SH-SY5Y (cell line): ENCODE results near the gene AFF4.

Experiments
- GATA2 ChIP-seq: IDR thresholded peaks from 2 replicates; pipeline ENCODE4 v1.6.1; 2011; ENCODE audit warnings: mild to moderate bottlenecking, low read depth, low read length
- GATA3 ChIP-seq: IDR thresholded peaks from 2 replicates; pipeline ENCODE4 v1.6.1; 2011; ENCODE audit warnings: low read depth, mild to moderate bottlenecking, low read length, moderate library complexity

The AFF4 gene

DNA sequence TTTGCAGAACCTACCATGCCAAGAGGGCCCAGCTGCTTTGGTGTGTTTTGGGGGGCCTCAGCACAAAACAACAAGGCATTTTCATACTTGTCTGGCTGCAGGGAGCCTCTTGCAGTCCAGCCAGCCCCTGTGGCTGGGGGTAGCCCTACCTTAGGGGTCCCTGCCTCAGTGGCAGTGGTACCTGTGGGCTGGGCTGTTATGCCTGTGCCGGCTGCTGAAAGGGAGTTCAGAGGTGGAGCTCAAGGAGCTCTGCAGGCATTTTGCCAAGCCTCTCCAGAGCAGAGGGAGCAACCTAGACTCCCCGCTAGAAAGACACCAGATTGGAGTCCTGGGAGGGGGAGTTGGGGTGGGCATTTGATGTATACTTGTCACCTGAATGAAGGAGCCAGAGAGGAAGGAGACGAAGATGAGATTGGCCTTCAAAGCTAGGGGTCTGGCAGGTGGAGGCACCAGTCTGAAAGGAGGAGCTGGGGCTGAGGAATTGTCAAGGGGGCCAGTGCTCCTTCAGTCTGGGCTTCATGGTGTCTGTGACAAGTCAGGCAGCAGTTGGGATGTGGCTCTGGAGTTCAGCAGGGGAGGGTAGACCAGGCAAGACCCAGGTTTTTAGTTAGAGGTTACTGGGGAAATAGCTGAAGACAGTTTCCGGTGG is 134.5 kb downstream of the AFF4 start:
- no peak for TF ChIP-seq GATA2
- no peak for TF ChIP-seq GATA3

DNA sequence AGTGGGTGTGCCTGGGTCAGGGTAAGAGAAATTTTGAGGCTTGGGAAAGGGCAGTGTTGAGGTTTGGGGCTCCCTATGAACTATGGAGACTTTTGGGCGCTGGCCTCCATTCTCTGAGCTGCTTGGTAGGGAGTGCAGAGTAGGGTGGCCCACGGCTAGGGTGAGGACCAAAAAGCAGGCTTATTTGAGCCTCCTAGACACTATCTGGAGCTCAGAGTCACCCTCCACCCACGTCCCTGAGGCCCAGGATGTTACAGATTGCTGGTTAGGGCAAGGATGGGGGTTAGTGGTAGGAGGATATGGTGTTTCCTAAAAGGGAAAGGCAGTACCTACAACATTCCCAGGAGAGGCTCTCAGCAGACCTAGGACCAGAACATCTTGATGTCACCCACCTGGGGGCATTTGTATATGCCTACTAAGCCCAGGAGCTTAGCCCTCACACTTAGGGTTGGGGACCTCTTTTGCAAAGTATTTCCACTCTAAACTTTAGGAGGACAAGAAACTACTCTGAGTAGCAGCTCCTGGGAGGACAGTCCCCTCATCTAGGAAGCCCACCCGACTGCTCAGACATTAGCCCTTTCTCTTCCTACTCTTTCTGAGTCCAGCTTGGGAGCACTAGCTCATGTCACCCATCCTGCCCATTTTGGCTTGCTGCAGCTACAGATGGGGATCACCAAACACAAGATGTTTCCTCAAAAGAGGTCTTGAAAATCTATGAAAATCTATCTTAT is 135.3 kb downstream of the AFF4 start:
- no peak for TF ChIP-seq GATA3
- TF ChIP-seq GATA2: no peak

DNA sequence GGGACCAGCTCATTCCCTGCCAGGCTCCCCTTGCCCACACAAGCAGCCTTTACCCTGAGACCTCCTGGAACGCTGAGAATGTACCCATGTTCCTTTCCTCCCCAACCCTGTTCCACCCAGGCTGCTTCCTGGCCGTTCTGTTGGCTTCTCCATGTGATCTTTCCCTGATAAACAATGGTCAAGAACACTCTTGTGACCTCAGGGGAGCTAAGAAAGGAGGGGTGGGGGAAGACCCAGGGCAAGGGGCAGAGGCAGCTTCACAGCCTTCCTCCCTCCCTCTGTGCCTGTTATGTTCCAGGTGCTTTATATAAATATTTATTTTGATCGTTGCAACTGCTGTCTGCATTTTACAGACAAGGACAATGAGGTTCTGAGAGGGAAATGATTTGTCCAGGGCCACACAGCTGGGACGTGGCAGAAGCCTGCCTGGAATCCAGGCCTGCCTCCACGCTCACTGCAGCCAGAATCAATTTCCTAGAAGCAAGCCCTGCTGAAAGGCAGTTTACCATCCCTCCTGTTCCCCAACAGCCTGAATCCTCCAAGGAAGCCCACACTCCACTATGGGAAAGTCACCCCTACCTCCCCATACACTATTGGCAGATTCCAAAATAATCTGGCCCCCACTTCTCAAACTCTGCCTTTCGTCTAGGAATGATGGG is 136.9 kb downstream of the AFF4 start:
- TF ChIP-seq GATA2: no peak
- no peak for TF ChIP-seq GATA3

DNA sequence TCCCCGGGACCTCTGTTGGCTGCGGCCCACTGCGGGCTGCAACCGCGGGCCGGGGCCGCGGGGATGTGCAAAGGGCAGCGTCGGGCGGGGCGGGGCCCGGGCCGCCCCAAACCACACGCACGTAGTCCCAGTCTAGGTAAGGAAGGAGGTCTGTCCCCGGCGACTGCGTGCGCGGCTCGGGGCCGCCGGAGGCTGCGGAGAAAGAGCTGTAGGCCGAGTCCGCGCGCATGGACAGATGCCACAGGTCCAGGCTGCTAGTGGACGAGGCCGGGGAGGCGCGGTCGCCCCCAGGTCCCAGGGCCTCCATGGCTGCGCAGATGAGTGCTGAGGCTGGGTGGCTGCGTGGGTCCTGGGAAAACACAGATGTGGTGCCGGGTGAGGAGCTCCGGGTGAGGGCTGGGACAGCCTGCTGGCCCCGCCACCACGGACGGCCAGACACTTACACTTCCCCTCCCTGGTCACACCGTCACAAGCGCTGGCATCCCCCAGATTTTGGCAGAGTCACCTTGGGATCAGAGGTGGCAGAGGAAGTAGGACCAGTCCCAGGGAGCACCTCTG is 137.5 kb downstream of the AFF4 start:
- TF ChIP-seq GATA2: no peak
- TF ChIP-seq GATA3: no peak
